ENCODE measurements around the gene DUSP1.

DUSP1 gene

DNA sequence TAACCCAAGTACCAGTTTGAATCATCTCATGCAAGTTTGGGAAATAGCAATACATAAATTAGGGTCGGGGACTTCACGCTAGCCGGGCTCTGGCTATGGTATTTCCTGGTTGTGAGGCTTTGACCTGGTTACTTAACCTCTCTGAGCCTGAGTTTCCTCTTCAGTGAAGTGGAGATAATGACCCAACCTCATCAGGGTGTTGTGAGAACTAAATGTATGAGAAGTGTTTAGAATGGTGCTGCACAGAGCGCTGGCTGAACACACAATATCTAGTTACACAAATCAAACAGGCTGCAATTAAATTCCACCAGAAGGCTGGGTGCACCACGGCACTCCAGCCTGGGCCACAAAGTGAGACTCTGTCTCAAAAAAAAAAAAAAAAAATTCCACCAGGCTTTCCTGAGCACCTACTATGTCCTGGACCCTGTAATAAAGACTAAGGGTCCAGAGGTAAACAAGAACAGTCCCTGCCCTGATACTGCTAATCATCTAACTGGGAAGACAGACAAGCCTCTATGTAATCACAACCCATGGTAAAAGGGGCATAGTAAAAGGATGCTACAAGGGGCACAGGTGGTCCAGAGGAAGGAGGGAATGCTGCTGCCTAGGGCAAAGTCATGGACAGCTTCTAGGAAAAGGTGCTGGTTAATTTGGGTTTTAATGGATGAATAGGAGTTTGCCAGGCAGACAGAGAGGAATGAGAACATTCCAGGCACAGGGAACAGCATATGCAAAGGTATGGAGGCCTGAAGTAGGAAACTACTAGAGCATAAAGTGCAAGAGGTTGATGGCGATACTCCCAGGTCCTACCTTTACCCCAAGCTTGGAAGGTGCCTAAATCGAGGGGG is 27.7 kb downstream of the DUSP1 start:
- DNase-seq (ENCODE audit: low read depth): no peak

DNA sequence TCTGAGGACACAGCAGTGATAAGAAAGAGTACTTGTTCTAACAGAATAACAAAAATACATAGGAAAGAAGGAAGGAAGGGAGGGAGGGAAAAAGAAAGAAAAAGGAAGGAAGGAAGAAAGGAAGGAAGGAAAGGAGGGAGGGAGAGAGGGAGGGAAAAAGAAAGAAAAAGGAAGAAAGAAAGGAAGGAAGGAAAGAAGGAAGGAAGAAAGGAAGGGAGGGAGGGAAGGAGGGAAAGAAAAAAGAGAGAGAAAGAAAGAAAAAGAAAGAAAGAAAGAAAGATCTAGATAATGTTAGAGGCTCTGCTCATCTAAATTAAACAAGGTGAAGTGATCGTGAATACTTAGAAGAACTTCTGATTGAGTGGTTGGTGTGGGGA is 29.8 kb downstream of the DUSP1 start:
- DNase-seq (ENCODE audit: low read depth): no peak

DNA sequence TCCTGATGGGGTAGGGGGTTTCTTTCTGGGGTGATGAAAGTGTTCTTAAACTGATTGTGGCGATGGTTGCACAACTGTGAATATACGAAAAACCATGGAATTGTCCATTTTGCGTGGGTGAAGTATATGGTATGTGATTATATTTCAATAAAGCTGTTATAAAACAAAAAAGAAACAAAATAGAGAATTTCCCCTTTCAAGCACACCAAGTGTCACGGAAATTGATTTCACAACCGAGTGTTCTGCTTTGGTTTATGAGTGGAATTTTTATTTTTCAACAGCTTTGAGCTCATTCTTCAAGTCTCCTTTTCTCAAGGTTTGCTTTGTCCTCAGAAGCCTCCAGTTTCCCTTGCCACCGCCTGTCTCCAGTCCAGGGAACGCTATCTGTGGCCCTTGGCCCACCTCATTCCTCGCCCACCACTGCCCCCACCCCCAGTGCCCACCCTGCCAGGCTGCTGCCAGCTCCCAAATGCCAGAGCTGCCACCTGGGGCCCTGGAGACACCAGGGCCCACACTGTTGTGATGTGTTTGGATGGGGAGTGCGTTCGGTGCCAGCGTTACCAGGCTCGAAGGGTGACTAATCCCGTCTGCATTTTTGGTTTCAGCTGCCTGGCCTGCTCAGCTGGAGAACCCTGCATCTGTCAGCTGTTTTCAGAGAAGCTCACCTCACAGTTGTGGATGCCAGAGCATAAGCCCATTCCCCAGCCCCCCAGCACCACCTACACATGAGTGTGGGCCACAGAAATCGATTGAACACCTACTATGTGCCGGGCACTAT is 30.4 kb downstream of the DUSP1 start:
- no peak for DNase-seq (ENCODE audit: low read depth)

DNA sequence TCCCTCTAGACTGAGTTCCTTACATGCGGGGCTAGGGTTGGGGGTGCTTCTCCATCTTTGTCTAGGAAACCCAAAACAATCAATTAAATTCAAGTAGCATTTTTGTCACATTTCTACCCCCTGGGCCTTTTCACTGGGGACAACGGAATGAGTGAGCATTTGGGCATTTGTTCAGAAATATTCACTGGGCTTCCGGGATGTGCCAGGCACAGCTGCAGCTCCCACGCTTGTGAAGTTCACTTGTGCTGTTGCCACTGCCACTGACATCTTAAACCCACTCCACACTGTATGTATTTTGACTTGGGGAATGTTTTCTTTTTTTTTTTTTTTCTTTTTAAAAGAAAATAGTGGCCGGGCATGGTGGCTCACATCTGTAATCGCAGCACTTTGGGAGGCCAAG is 31.6 kb downstream of the DUSP1 start:
- DNase-seq (ENCODE audit: low read depth): no peak

DNA sequence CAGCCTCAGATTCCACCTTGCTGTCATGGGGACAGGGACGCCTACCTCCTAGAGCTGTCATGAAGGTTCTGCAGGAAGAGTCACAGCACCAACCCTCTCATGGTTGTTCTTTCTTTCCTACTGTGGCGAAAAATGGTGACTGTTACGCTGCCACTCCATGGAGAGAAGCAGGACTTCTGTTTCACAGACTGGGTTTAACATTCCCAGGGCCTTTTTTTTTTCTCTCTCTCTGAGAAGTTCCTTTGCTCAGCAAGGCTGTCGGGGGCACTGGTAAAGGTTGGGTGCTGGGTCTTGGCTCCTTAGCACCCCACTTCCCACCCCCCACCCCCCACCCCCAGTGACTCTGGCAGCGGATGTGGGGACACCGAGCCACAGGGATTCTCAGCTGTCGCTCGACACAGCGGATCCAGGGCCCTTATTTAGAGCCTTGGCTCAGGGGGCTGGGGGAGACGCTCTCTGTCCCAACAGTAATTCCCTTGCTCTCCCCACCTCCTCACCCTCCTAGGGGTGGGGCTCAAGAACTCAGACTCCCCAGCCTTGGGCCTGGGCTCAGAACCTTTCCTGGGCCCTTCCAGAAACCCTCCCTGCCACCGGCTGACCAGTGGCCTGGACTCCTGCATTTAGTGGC is 34.4 kb downstream of the DUSP1 start:
- no peak for DNase-seq (ENCODE audit: low read depth)

DNA sequence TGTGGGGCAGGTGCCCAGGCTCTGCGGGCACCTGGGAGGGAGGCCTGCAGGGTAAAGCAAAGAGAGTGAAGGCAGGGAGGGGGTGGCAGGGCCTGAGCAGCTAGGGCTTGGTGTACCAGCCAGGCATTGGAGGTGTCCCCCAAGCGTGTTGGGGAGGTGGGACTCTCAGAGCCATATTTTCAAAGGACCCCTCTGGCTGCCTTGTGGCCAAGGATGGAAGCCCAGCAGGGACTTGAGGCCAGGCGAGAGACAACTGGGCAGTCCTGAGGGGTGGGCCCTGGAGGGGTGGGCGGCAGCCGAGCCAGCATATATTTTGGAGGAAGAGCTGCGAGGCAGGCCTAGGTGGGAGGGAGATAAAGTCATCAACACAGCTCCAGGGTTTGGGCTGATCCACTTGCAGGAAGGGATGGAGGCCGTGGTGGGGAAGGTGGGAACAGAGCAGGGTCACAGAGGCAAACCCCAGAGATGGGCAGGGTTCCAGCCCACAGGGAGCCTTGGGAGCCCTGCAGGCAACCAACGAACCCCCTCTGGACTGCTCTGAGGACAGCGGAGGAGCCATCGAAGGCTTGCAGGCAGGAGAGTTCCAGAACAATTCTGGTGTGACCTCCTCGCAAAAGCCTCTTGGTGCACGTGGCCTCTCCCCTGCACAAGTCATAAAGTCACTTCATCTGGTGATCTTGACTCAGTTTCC is 35.7 kb downstream of the DUSP1 start:
- no peak for DNase-seq (ENCODE audit: low read depth)

DNA sequence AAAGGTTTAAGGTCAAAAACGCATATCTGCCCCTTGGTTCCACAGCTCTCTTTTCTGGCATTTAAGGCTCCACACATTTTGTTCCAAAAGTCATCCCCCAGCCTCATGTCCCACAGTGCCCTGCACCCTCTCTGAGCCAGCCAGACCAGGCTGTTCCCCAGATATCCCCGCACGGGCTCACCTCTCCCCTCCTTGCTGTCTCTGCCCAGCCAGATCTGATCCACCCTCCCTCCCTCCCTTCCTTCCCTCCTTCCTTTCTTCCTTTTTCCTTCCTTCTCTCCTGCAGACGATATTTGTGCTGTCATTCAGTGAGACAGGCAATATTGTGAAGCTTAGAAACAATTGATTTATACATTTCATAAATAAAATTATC is 37.0 kb downstream of the DUSP1 start:
- no peak for DNase-seq (ENCODE audit: low read depth)

DNA sequence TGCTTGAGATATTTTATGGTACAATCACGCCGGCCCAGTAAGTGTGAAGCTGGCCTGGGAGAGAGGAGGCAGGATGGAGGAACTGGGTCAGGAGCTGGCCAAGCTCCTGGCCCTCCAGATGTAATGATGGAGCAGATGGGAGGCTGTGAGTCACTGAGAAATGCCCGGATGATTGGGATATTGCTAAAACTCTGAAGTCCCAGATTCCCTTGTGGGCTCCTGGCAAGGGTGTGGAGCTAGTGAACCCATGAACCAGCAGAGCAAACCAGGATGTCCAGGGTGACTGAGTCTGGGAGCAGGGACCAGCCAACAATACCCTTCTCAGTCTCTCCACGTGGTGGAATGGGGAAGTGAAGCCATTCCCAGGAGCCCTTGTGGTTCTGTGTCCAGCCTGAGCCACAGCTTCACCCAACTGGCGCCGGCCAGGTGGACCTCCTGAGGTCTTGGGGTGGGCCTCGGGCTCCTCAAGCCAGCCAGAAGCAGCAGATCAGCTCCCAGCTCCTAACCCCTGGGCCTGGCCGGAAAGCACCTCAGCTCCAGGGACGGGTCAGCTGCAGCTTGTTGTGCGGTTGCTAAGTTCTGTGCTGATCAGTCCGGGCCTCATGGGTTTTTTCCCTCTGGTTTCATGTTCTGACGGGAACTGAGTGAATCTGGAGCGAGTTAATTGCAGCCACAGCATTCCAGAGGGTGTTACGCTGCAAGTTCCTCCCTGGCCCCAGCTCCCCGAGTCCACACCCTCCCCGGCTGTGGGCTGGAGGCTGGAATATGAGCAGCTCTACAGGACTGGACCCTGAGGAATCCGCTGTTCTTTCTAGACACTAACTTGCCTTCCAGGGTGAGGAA is 37.6 kb downstream of the DUSP1 start:
- no peak for DNase-seq (ENCODE audit: low read depth)

DNA sequence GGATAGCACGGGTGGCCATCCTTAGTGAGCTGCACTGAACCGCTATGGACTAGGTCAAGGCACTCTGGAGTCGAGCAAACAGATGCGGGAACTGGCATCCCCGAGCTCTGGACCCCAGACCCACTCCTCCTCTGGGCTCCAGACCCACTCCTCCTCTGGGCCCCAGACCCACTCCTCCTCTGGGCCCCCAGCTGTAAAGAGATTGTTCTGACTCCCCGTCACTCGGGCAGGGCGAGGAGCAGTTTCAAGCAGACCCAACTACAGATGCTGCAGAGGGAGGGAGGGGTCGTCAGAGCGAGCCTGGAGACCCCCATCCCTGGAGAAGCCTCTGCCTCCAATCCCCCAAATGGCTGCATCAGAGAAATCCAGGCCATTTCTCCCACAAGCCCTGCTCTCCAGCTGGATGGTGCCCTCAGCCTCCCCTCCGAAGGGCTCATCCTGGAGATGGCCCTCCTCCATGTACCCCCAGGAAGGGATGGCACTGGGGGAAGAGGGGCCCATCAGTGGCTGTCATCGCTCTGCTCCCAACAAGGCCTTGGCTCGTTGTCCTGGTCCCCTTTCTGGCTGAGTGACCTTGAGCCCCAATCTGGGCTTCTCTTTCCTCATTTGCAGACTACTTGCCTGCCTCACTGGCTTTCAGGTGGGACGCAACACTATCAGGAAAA is 38.7 kb downstream of the DUSP1 start:
- DNase-seq (ENCODE audit: low read depth): no peak

DNA sequence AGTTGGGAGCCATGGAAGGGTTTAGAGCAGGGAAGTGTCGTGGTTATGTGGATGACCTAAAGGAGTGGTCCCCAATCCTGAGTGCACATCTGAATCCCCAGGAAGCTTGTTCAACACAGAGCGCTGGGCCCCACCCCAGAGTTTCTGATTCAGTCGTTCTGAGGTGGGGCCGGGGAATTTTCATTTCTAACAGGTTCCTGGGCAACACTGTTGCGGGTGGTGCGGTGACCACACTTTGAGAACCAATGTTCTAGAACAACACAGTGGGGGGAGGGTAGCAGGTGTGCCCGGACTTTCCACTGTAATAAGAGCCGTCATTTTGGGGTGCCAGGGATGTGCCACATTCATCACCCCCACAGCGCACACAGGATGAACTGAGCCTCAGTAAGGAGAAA is 39.3 kb downstream of the DUSP1 start:
- DNase-seq (ENCODE audit: low read depth): no peak

DNA sequence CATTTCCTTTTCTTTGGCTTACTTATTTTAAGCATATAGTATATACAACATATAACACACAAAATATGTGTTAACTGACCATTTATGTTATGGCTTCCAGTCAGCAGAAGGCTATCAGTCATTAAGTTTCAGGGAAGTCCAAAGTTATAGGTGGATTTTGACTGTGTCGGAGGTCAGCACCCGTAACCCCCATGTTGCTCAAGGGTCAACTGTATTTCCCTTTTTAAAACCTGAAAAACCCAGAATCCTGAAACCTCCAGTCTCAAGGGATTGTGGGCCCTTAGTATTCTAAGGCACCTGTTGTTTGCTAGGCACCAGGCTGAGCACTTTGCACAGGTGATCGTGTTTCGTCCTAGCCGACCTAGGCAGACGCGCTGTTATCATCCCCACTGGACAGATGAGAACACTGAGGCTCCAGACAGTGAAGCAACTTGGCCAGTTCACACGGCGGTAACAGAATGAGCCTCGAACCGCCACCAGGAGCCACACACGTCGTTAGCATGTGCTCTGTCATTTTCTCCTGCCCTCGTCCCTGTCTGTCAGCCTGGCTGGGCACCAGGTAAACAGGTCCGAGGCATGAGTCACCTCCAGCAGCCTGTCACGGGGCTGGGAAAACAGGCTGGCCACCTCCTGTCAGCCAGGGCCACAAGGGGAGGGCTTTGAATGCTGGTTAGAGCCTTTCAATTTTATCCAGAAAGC is 39.9 kb downstream of the DUSP1 start:
- no peak for DNase-seq (ENCODE audit: low read depth)

DNA sequence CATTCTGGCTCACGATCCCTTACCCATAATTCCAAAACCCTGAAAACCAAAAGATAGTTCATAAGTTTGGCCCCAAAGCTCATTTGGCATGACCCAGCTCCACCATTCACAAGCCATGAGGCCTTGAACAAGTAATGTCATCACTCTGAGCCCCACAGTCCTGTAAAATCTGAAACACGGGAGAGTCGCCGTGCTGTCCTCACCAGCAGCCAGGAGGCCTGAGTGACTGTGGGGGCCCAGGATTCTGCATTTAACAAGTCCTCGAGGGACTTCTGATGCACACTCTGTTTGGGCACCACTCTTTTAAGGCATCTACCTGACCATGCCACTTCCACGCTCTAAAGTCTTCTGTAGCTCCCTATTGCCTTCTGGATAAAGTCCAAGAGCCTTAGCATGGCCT is 40.8 kb downstream of the DUSP1 start:
- DNase-seq (ENCODE audit: low read depth): no peak

DNA sequence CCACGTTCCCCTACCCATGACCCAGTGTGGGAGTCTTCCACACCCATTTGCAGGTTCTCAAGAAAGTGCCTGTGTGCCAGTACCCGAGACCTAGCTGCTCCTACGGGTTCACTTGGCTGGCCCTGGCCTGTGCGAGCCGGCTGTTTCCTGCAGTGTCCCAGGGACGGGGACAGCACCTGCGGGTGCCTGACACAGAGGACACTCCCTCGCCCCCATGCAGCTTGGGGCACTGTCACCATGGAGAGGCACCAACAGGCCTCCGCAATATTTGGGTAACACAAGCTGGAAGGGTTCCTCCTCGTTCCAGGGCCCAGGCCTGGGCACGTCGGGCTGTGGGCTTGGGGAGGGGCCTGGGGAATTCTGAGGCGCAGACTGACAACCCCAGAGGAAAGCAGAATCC is 41.4 kb downstream of the DUSP1 start:
- DNase-seq (ENCODE audit: low read depth): no peak

DNA sequence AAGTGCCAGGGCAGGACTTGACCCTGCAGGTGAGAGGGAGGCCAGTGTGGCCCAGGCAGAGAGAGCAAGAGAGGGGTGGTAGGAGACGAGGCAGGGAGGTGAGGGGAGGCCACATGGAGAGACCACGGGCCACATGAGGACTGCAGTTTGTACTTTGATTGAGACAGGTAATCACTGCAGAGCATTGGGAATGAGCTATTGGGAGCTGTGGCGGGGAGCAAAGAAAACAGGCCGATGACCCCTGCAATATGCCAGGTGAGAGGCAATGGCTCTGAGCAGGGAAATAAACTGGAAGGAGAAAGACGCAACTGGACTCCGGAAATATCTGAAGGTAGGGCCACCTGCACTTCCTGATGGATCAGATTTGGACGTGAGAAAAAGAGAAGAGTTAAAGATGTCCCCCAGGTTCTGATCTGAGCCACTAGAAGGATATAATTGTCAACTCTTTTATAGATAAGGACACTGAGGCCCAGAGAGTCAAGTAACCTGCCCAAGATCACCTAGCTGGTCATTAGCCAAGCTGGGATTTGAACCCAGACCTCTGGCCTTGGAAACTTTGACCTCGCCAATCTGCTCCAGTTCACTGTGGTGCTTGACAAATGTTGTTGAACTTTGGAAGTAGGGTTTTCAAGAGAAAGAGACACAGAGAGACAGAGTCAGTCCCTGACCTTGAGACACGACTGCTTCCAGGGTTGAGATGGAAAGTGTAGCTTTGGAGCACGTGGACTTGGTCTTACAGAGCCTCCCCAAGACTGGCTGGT is 42.3 kb downstream of the DUSP1 start:
- DNase-seq (ENCODE audit: low read depth): no peak

DNA sequence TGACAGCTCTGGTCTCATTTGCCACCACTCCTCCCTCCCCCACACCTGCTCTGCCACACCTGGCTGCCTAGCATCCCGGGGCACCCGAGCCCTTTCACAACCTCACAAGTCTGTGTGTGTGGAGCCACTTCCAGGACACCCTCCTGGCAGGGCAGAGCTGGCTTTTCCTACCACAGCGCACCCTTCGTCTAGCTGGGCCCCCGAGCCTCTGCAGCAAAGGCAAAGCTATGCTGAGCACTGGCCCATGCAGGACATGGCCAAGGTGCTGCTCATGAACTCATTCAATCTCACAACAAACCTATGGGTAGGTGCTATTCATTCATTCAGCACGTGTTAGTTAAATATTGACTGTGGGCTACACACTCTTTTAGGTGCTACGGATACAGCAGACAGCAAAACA is 43.4 kb downstream of the DUSP1 start:
- DNase-seq (ENCODE audit: low read depth): no peak

DNA sequence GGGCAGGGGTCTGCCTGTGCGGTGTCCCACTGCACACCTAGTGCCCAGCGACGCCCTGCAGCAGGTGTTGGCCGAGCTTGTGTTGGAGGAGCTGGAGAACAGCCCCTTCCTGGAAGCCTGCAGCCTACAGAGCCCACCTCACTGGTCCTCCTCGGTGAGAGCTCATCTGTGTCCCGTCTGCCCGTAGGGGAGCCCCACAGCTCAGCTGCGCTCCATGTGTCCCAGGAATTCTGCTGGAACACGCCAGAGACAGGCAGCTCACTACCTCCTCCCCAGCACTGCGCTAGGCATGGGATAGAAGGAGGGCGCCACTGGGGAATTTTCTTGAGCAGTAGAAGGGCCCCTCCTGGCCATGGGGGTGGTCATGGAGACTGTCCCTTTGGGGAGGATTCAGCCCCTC is 44.0 kb downstream of the DUSP1 start:
- DNase-seq (ENCODE audit: low read depth): no peak

DNA sequence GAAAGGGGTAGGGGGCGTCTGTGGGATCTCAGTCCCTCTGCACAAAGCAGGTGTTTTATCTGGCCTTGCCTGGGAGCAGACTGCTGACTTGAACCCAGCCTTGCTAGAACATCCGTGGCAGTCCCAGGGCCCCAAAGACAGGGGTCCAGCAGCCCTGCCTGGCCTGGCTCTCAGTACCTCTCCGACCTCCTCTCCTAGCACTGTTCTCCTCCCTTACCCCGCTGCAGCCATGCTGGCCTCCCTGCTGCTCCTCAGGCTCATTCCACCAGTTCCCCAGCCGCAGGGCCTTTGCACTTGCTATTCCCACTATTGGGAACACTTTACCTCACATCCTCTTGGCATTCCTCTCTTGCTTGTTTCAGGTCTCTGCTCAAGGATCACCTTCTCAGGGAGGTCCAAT is 45.2 kb downstream of the DUSP1 start:
- no peak for DNase-seq (ENCODE audit: low read depth)

DNA sequence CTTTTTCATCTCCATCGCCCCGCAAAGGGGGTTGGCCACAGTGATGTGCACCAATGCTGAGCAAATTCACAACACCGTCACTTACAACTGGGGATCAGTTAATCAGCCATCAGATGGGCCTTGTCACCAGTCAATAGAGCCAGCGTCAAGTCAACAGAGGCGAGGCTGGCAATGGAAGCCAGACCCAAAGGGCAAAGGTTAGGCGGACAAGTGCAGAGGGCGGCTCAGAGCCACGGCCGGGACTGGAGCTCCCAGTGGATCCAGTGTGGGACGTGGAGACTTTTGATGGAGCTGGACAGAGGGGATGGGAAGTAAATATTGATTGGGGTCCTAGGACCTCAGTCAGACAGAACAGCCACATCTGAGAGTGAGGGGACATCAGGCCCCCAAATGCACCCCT is 45.7 kb downstream of the DUSP1 start:
- DNase-seq (ENCODE audit: low read depth): no peak

DNA sequence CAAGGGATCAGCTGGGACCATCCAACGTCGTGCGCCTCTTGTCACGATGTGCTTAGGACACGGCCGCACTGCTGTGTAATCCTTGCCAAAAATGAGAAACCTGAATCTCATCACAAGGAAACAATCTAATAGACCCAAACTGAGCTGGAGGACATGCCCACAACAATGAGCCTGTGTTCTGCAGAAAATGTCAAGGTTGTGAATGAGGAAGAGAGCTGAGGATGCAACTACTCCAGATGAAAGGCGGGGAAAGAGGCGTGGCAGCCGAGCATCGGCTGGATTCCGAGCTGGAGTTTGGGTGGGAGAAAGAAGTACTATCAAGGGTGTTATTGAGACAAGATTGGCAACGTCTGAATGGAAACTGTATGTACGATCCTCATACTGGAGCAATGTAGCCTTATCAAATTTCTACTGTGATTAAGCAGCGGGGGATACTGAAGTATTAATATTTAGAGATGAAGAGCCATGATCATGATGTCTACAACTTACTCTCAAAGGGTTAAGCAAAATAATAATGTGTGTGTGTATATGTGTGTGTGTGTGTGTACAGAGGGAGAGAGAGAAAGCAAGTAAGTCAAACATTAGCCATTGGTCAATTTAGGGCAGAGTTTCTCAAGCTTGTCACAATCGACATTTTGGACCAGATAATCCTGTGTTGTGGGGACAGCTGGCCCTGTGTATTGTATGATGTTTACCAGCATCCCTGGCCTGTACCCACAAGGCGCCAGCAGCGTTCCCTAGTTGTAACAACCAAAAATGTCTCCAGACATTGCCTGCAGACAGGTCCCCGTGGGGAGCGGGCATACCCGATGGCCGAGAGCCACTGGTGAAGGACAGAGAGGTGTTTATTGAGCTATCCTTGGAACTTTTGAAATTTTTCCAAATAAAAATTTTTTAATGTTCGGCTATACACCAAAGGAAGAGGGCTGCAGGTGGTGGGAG is 46.5 kb downstream of the DUSP1 start:
- DNase-seq (ENCODE audit: low read depth): no peak

Measured in activated T-cell treated with anti-CD3 and anti-CD28 coated beads for 1 hour (primary cell).